ENCODE measurements around the gene SSH2. TPM values are rescaled to one million over a fixed set of nuclear protein-coding genes. Genes with fewer than 3 reads are reported as not detected.

Gene SSH2
- total and polyA plus RNA-seq, 2 of the 13 experiments (the other 11 are each of a cell fraction or from before 2014, with no cell fraction given), result 6.0 to 6.4 TPM

- TF ChIP-seq ZNF598 (CRISPR knock-in tag; IDR thresholded peaks at IDR 0.05; ENCODE audit: borderline replicate concordance) (0 out of 2 replicates have a peak, but pooled peaks have one; percentile 50), TFDP1 (CRISPR knock-in tag; IDR thresholded peaks at IDR 0.05; ENCODE audit: borderline replicate concordance) (peak; percentile 97), DPF2 (CRISPR knock-in tag; IDR thresholded peaks at IDR 0.05; ENCODE audit: borderline replicate concordance, low read depth) (no peak), PLSCR1 (CRISPR knock-in tag; IDR thresholded peaks at IDR 0.05; ENCODE audit: borderline replicate concordance) (no peak), NPAS2 (CRISPR knock-in tag; IDR thresholded peaks at IDR 0.05; ENCODE audit: borderline replicate concordance) (no peak), ASH2L (IDR thresholded peaks at IDR 0.05; ENCODE audit: insufficient read length, low read depth, low read length) (no peak), KAT8 (CRISPR knock-in tag; IDR thresholded peaks at IDR 0.05) (peak; percentile 61; the same call in 1 of the 2 replicates), NFE2L1 (CRISPR knock-in tag; IDR thresholded peaks at IDR 0.05; ENCODE audit: borderline replicate concordance) (no peak), ZNF670 (CRISPR knock-in tag; IDR thresholded peaks at IDR 0.05; ENCODE audit: borderline replicate concordance) (no peak), SMAD1 (CRISPR knock-in tag; IDR thresholded peaks at IDR 0.05; ENCODE audit: borderline replicate concordance, low read depth) (0 out of 2 replicates have a peak, but pooled peaks have one; percentile 16), PHF20 (CRISPR knock-in tag; IDR thresholded peaks at IDR 0.05) (no peak; the same call in 1 of the 2 replicates), SIN3A (IDR thresholded peaks at IDR 0.05; ENCODE audit: borderline replicate concordance, low read depth, low read length) (no peak), BRCA1 (CRISPR knock-in tag; IDR thresholded peaks at IDR 0.05) (no peak), ELF1 (CRISPR knock-in tag; IDR thresholded peaks at IDR 0.05) (no peak), ZSCAN21 (CRISPR knock-in tag; IDR thresholded peaks at IDR 0.05; ENCODE audit: borderline replicate concordance) (peak; percentile 91; the same call in 1 of the 2 replicates), ZNF577 (CRISPR knock-in tag; IDR thresholded peaks at IDR 0.05; ENCODE audit: borderline replicate concordance, low read depth) (no peak), MTA3 (CRISPR knock-in tag; IDR thresholded peaks at IDR 0.05) (no peak), ZNF329 (CRISPR knock-in tag; IDR thresholded peaks at IDR 0.05; ENCODE audit: low read depth) (0 out of 2 replicates have a peak, but pooled peaks have one; percentile 23)
- TF ChIP-seq, protein P1, sequence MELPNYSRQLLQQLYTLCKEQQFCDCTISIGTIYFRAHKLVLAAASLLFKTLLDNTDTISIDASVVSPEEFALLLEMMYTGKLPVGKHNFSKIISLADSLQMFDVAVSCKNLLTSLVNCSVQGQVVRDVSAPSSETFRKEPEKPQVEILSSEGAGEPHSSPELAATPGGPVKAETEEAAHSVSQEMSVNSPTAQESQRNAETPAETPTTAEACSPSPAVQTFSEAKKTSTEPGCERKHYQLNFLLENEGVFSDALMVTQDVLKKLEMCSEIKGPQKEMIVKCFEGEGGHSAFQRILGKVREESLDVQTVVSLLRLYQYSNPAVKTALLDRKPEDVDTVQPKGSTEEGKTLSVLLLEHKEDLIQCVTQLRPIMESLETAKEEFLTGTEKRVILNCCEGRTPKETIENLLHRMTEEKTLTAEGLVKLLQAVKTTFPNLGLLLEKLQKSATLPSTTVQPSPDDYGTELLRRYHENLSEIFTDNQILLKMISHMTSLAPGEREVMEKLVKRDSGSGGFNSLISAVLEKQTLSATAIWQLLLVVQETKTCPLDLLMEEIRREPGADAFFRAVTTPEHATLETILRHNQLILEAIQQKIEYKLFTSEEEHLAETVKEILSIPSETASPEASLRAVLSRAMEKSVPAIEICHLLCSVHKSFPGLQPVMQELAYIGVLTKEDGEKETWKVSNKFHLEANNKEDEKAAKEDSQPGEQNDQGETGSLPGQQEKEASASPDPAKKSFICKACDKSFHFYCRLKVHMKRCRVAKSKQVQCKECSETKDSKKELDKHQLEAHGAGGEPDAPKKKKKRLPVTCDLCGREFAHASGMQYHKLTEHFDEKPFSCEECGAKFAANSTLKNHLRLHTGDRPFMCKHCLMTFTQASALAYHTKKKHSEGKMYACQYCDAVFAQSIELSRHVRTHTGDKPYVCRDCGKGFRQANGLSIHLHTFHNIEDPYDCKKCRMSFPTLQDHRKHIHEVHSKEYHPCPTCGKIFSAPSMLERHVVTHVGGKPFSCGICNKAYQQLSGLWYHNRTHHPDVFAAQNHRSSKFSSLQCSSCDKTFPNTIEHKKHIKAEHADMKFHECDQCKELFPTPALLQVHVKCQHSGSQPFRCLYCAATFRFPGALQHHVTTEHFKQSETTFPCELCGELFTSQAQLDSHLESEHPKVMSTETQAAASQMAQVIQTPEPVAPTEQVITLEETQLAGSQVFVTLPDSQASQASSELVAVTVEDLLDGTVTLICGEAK (IDR thresholded peaks at IDR 0.05), result no peak
- TF ChIP-seq, protein P1 (CRISPR knock-in tag; IDR thresholded peaks at IDR 0.05), result no peak
These were observed 316.6 kb downstream of the SSH2 start (continued) for GRCh38 chr17:29613352-29613837.

Measured in HepG2 (cell line).